ENCODE results near the gene ABCG1.

- TF ChIP-seq EZH2 (IDR thresholded peaks at IDR 0.05; ENCODE audit: borderline replicate concordance, insufficient read depth, low read length, poor library complexity, severe bottlenecking) (no peak), CTCF (IDR thresholded peaks at IDR 0.05; ENCODE audit: poor library complexity, severe bottlenecking) (no peak), POLR2AphosphoS5 (IDR thresholded peaks at IDR 0.05) (no peak)
These were observed 74.8 kb downstream of the ABCG1 start for GRCh38 chr21:42293649-42294272.
